Vagina (tissue), 2 donors: Measurements from ENCODE around the gene SIPA1L3. TPM values are rescaled to one million over a fixed set of nuclear protein-coding genes. Genes with fewer than 3 reads are reported as not detected.

Experiments
- DNase-seq, 2 donors: peaks; one replicate each; pipeline ENCODE4 v3.0.0-alpha.2; 2017; ENCODE audit errors: extremely low spot score in 2 of 2
- H3K27ac ChIP-seq: fragments of 200-600 bp; sonication (generic); one replicate; pipeline ENCODE4 v1.5.1; 2019
- H3K27me3 ChIP-seq: fragments of 200-600 bp; sonication (generic); one replicate; pipeline ENCODE4 v1.5.1; 2019
- H3K36me3 ChIP-seq, 2 donors: fragments of 200-600 bp; sonication (generic); one replicate each; pipeline ENCODE4 v1.5.1; 2017 to 2019
- H3K4me1 ChIP-seq: fragments of 200-600 bp; sonication (generic); one replicate; pipeline ENCODE4 v1.5.1; 2019
- H3K4me3 ChIP-seq, 2 donors: fragments of 200-600 bp; sonication (generic); 1 replicate in 1 of 2; 2 replicates in 1 of 2; pipeline ENCODE4 v1.5.1; 2016 to 2019
- H3K9me3 ChIP-seq: fragments of 200-600 bp; sonication (generic); one replicate; pipeline ENCODE4 v1.5.1; 2019
- CTCF ChIP-seq, 3 experiments: fragments of 450-650 bp in 2 of 3; fragments of 200-600 bp in 1 of 3; sonication (generic) in 1 of 3; IDR thresholded peaks; one replicate each; pipeline ENCODE4 v1.5.1; 2017 to 2019; ENCODE audit warnings: antibody characterized with exemption in 3 of 3, mild to moderate bottlenecking in 2 of 3, moderate library complexity in 2 of 3
- POLR2A ChIP-seq, 2 donors: fragments of 450-650 bp; IDR thresholded peaks; one replicate each; pipeline ENCODE4 v1.6.1; 2017; ENCODE audit warnings: antibody characterized with exemption in 2 of 2, mild to moderate bottlenecking in 2 of 2, moderate library complexity in 2 of 2
- POLR2AphosphoS5 ChIP-seq, 2 donors: sonication (generic); formaldehyde crosslinking; IDR thresholded peaks; one replicate each; pipeline ENCODE4 v1.9.0; 2017; ENCODE audit warnings: antibody characterized with exemption in 2 of 2, mild to moderate bottlenecking in 2 of 2, low read depth in 1 of 2; ENCODE audit not compliant: insufficient read depth in 1 of 2
- intact Hi-C: fragments of 100-400 bp; cut with DNase I; formaldehyde crosslinking; loops from one replicate; pipeline ENCODE4 v1.15.1; 2023
- total RNA-seq: library from RNA; depleted of rRNA; stranded (reverse); fragments of >200 nt; gene quantifications from one replicate; pipeline ENCODE4 v1.2.3, GENCODE V29; 2016

SIPA1L3 gene
- total RNA-seq, 1 donor from 2014 or later, result 13.0 TPM

GRCh38 chr19:38084196-38084595, 177.2 kb downstream of the SIPA1L3 start:
- H3K9me3 ChIP-seq, result no peaks in the 10 kb centered on the region
- intact Hi-C loops, result no loop called here
- H3K36me3 ChIP-seq, result peaks cover 0 to 26% of the 10 kb centered on the region in 2 donors
- no peak for TF ChIP-seq POLR2AphosphoS5 (IDR thresholded peaks at IDR 0.05; ENCODE audit: insufficient read depth in 1 of 2, low read depth in 1 of 2)
- no peak for TF ChIP-seq POLR2A (IDR thresholded peaks at IDR 0.05)
- no peak for TF ChIP-seq CTCF (IDR thresholded peaks at IDR 0.05)
- no peak overlapping the region for H3K4me3 ChIP-seq
- no peaks in the 10 kb centered on the region for H3K4me1 ChIP-seq
- H3K27ac ChIP-seq, result no peak overlapping the region
- H3K27me3 ChIP-seq, result no peaks in the 10 kb centered on the region
- no peak for DNase-seq

GRCh38 chr19:38089440-38089839, 182.4 kb downstream of the SIPA1L3 start:
- Histone ChIP-seq H3K4me3 (no peak overlapping the region), H3K36me3 (peaks cover 0 to 7% of the 10 kb centered on the region in 2 donors), H3K4me1 (no peaks in the 10 kb centered on the region), H3K27me3 (no peaks in the 10 kb centered on the region), H3K9me3 (no peaks in the 10 kb centered on the region), H3K27ac (no peak overlapping the region)
- no peak for DNase-seq
- TF ChIP-seq POLR2AphosphoS5 (IDR thresholded peaks at IDR 0.05; ENCODE audit: insufficient read depth in 1 of 2, low read depth in 1 of 2) (no peak), CTCF (IDR thresholded peaks at IDR 0.05) (no peak), POLR2A (IDR thresholded peaks at IDR 0.05) (no peak)
- intact Hi-C loops, result no loop called here

GRCh38 chr19:38093154-38093553, 186.1 kb downstream of the SIPA1L3 start:
- H3K27me3 ChIP-seq, result no peaks in the 10 kb centered on the region
- intact Hi-C loops, result no loop called here
- no peak overlapping the region for H3K4me3 ChIP-seq
- TF ChIP-seq CTCF (IDR thresholded peaks at IDR 0.05) (no peak), POLR2A (IDR thresholded peaks at IDR 0.05) (no peak), POLR2AphosphoS5 (IDR thresholded peaks at IDR 0.05; ENCODE audit: insufficient read depth in 1 of 2, low read depth in 1 of 2) (no peak)
- no peak overlapping the region for H3K27ac ChIP-seq
- no peaks in the 10 kb centered on the region for H3K4me1 ChIP-seq
- H3K36me3 ChIP-seq, result peaks cover 0 to 7% of the 10 kb centered on the region in 2 donors
- no peaks in the 10 kb centered on the region for H3K9me3 ChIP-seq
- DNase-seq, result no peak

GRCh38 chr19:38093587-38093986, 186.6 kb downstream of the SIPA1L3 start:
- TF ChIP-seq CTCF (IDR thresholded peaks at IDR 0.05), result no peak
- TF ChIP-seq POLR2A (IDR thresholded peaks at IDR 0.05), result no peak
- Histone ChIP-seq H3K4me3 (no peak overlapping the region), H3K27me3 (no peaks in the 10 kb centered on the region), H3K27ac (no peak overlapping the region), H3K9me3 (no peaks in the 10 kb centered on the region), H3K4me1 (no peaks in the 10 kb centered on the region), H3K36me3 (peaks cover 0 to 7% of the 10 kb centered on the region in 2 donors)
- intact Hi-C loops, result no loop called here
- DNase-seq, result no peak

- intact Hi-C loops, result no loop called here
- TF ChIP-seq POLR2AphosphoS5 (IDR thresholded peaks at IDR 0.05; ENCODE audit: insufficient read depth in 1 of 2, low read depth in 1 of 2) (no peak), CTCF (IDR thresholded peaks at IDR 0.05) (peak; percentile 6 to 36 (median 21)), POLR2A (IDR thresholded peaks at IDR 0.05) (no peak)
- no peak overlapping the region for H3K4me3 ChIP-seq
- H3K9me3 ChIP-seq, result no peaks in the 10 kb centered on the region
- H3K27ac ChIP-seq, result no peak overlapping the region
- H3K27me3 ChIP-seq, result no peaks in the 10 kb centered on the region
- no peaks in the 10 kb centered on the region for H3K4me1 ChIP-seq
- H3K36me3 ChIP-seq, result peaks cover 0 to 10% of the 10 kb centered on the region in 2 donors
- no peak for DNase-seq
These were observed 188.7 kb downstream of the SIPA1L3 start for GRCh38 chr19:38095411-38096308.
